HepG2 (cell line): ENCODE measurements around the gene B4GALT2.

Experiments used
- CREM ChIP-seq, 2 experiments: sonication (generic) in 1 of 2; formaldehyde crosslinking in 1 of 2; IDR thresholded peaks; 2 replicates each; pipeline versions ENCODE4 v1.4.0 to v1.6.1; 2016 to 2020; ENCODE audit warnings: antibody characterized with exemption in 1 of 2, mild to moderate bottlenecking in 1 of 2, missing genetic modification reagents in 1 of 2
- ETV5 ChIP-seq: IDR thresholded peaks from 2 replicates; pipeline ENCODE4 v1.6.1; 2018; ENCODE audit warnings: missing biosample characterization, missing genetic modification reagents, inconsistent platforms, borderline replicate concordance
- FOSL2 ChIP-seq: sonication (generic); formaldehyde crosslinking; IDR thresholded peaks from 2 replicates; pipeline ENCODE4 v1.4.0; 2020; ENCODE audit warnings: missing genetic modification reagents
- FOXM1 ChIP-seq: sonication (generic); formaldehyde crosslinking; IDR thresholded peaks from 2 replicates; pipeline ENCODE4 v1.5.0; 2020; ENCODE audit warnings: missing genetic modification reagents
- GABPA ChIP-seq, 2 experiments: IDR thresholded peaks; 2 replicates each; pipeline ENCODE4 v1.6.1; 2011 to 2016; ENCODE audit warnings: low read depth in 2 of 2, low read length in 1 of 2, missing biosample characterization in 1 of 2, missing genetic modification characterization in 1 of 2
- MAFK ChIP-seq, 2 experiments: IDR thresholded peaks in 1 of 2; conservative IDR thresholded peaks in 1 of 2; 2 replicates each; pipeline ENCODE4 v1.6.1; 2011; ENCODE audit warnings: improper control_type of control experiment in 2 of 2, low read length in 2 of 2
- RFX5 ChIP-seq: IDR thresholded peaks from 2 replicates; pipeline ENCODE4 v1.6.1; 2011; ENCODE audit warnings: low read depth, low read length, improper control_type of control experiment
- ZFP36 ChIP-seq: fragments of 150-350 bp; IDR thresholded peaks from 2 replicates; pipeline ENCODE4 v1.6.1; 2018; ENCODE audit warnings: borderline replicate concordance, low read length, low read depth; ENCODE audit not compliant: partially characterized antibody
- ZNF430 ChIP-seq: sonication (generic); formaldehyde crosslinking; IDR thresholded peaks from 2 replicates; pipeline ENCODE4 v1.9.0; 2021; ENCODE audit warnings: mild to moderate bottlenecking, missing genetic modification reagents
- ZNF441 ChIP-seq: sonication (generic); formaldehyde crosslinking; IDR thresholded peaks from 2 replicates; pipeline ENCODE4 v1.7.0; 2021; ENCODE audit warnings: missing genetic modification reagents, borderline replicate concordance
- ZNF839 ChIP-seq: sonication (generic); formaldehyde crosslinking; IDR thresholded peaks from 2 replicates; pipeline ENCODE4 v1.4.0; 2020; ENCODE audit warnings: missing genetic modification reagents, mild to moderate bottlenecking, borderline replicate concordance
- TF ChIP-seq, protein P1 (sequence below): sonication (generic); formaldehyde crosslinking; IDR thresholded peaks from 2 replicates; pipeline ENCODE4 v1.5.0; 2020; ENCODE audit warnings: mild to moderate bottlenecking, missing genetic modification reagents, moderate library complexity
- TF ChIP-seq, protein P2 (sequence below): sonication (generic); formaldehyde crosslinking; IDR thresholded peaks from 2 replicates; pipeline ENCODE4 v1.5.1; 2020; ENCODE audit warnings: missing genetic modification reagents, mild to moderate bottlenecking, borderline replicate concordance
- TF ChIP-seq, protein P3 (sequence below): sonication (generic); formaldehyde crosslinking; IDR thresholded peaks from 2 replicates; pipeline ENCODE4 v1.4.0; 2020; ENCODE audit warnings: mild to moderate bottlenecking, missing genetic modification reagents

DNA sequence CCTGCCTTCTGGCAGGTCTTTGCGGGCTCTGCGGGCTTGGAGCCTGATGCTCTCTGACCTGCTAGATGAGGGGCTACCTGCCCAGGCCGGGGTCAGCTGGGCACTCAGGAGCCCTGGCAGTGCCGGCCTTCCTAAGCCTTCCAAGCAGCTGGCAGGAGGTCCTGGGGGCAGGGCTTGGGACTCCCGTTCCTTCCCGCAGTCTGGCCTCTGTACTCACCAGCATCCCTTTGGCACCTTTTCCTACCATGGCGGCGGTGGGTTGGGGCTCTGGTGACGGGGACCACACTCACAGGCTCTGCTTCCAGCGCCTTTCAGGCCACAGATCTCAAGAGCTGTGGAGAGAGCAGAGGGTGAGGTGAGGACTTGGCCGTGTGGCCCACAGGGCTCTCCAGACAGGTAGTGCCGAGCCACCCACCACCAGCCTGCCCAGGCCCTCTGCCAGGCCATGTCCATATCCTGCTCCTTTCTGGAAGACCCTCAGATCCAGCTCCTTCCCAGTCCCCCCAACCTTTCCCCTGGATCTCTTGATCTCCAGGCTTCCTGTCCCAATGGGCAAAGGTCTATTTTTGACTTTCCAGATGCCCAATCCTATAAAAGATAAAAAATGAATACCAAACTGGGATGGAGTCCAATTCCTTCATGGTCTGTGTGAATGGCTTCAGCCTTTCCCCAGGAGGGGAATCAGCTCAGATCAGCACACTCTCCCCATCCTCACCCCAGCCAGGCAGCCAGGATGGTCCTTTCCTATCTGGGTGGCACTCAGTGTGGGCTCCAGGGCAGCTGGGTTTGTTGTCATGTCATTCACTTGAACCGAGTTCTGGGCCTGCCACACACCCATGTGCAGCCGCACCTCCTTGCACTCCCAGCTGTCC, 45.3 kb downstream of the B4GALT2 start:
- TF ChIP-seq RFX5 (no peak), FOSL2 (CRISPR knock-in tag) (no peak), ETV5 (CRISPR knock-in tag) (no peak), GABPA (IDR thresholded peaks at IDR 0.05; ENCODE audit: low read depth, low read length) (no peak), GABPA (CRISPR knock-in tag; IDR thresholded peaks at IDR 0.05; ENCODE audit: low read depth) (no peak), CREM (IDR thresholded peaks at IDR 0.05) (no peak), CREM (CRISPR knock-in tag; IDR thresholded peaks at IDR 0.05) (no peak), ZNF441 (CRISPR knock-in tag) (no peak), MAFK (conservative IDR thresholded peaks at IDR 0.05 in 1 of 2, IDR thresholded peaks at IDR 0.05 in 1 of 2; ENCODE audit: low read length in 2 of 2) (no peak), ZNF430 (CRISPR knock-in tag) (no peak), FOXM1 (no peak), ZNF839 (CRISPR knock-in tag) (no peak), ZFP36 (no peak)
- TF ChIP-seq, protein P1, sequence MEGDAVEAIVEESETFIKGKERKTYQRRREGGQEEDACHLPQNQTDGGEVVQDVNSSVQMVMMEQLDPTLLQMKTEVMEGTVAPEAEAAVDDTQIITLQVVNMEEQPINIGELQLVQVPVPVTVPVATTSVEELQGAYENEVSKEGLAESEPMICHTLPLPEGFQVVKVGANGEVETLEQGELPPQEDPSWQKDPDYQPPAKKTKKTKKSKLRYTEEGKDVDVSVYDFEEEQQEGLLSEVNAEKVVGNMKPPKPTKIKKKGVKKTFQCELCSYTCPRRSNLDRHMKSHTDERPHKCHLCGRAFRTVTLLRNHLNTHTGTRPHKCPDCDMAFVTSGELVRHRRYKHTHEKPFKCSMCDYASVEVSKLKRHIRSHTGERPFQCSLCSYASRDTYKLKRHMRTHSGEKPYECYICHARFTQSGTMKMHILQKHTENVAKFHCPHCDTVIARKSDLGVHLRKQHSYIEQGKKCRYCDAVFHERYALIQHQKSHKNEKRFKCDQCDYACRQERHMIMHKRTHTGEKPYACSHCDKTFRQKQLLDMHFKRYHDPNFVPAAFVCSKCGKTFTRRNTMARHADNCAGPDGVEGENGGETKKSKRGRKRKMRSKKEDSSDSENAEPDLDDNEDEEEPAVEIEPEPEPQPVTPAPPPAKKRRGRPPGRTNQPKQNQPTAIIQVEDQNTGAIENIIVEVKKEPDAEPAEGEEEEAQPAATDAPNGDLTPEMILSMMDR (CRISPR knock-in tag): no peak
- TF ChIP-seq, protein P2, sequence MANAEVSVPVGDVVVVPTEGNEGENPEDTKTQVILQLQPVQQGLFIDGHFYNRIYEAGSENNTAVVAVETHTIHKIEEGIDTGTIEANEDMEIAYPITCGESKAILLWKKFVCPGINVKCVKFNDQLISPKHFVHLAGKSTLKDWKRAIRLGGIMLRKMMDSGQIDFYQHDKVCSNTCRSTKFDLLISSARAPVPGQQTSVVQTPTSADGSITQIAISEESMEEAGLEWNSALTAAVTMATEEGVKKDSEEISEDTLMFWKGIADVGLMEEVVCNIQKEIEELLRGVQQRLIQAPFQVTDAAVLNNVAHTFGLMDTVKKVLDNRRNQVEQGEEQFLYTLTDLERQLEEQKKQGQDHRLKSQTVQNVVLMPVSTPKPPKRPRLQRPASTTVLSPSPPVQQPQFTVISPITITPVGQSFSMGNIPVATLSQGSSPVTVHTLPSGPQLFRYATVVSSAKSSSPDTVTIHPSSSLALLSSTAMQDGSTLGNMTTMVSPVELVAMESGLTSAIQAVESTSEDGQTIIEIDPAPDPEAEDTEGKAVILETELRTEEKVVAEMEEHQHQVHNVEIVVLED (CRISPR knock-in tag): no peak
- TF ChIP-seq, protein P3, sequence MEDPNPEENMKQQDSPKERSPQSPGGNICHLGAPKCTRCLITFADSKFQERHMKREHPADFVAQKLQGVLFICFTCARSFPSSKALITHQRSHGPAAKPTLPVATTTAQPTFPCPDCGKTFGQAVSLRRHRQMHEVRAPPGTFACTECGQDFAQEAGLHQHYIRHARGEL (CRISPR knock-in tag): no peak
